IMR-90 (cell line): ENCODE measurements around the gene TCF7. TPM values are rescaled to one million over a fixed set of nuclear protein-coding genes. Genes with fewer than 3 reads are reported as not detected.

Experiments used
- ATAC-seq: fragments of 200-7000 bp; cut with Tn5 transposase; 2 replicates; pipeline ENCODE4 v1.9.1; 2020; ENCODE audit warnings: low read depth, mild to moderate bottlenecking, moderate library complexity
- BruUV-seq: library from RNA; stranded (reverse); fragments of 400-500 nt; replicated peaks from 2 replicates; lab custom pipeline; 2021; lab: Mats Ljungman, UMichigan
- CTCF ChIA-PET: fragments of 300-600 bp; formaldehyde crosslinking; extraction: SDS; loops from one replicate; lab custom pipeline; 2021; ENCODE audit warnings: antibody characterized with exemption; lab: Yijun Ruan, JAX
- POLR2A ChIA-PET: fragments of 300-600 bp; sonication (Branson Sonifier 250); formaldehyde crosslinking; loops from one replicate; lab custom pipeline; 2022; ENCODE audit warnings: antibody characterized with exemption; ENCODE audit not compliant: unreplicated experiment; lab: Charles Lee
- DNase-seq: peaks from one replicate; pipeline ENCODE4 v3.0.0; 2013
- H2AFZ ChIP-seq: replicated peaks from 2 replicates; pipeline ENCODE3; 2013; ENCODE audit warnings: low read length, mild to moderate bottlenecking; ENCODE audit not compliant: poor library complexity
- H2AK5ac ChIP-seq: 2 replicates; pipeline ENCODE4 v1.6.1; 2013; ENCODE audit warnings: low read depth, low read length, inconsistent platforms
- H2AK9ac ChIP-seq: replicated peaks from 2 replicates; pipeline ENCODE3; 2013; ENCODE audit warnings: mild to moderate bottlenecking, low read depth, low read length, moderate library complexity; ENCODE audit not compliant: poor library complexity
- H2BK120ac ChIP-seq: 2 replicates; pipeline ENCODE4 v1.6.1; 2013; ENCODE audit warnings: low read depth, low read length, inconsistent platforms
- H2BK15ac ChIP-seq: 3 replicates; pipeline ENCODE4 v1.6.1; 2013; ENCODE audit warnings: low read depth, low read length, inconsistent platforms
- H2BK20ac ChIP-seq: 2 replicates; pipeline ENCODE4 v1.6.1; 2013; ENCODE audit warnings: low read depth, mild to moderate bottlenecking, inconsistent platforms, low read length, moderate library complexity
- H2BK5ac ChIP-seq: 2 replicates; pipeline ENCODE4 v1.6.1; 2013; ENCODE audit warnings: mild to moderate bottlenecking, low read depth, low read length, inconsistent platforms; ENCODE audit not compliant: poor library complexity, severe bottlenecking
- H3K14ac ChIP-seq: replicated peaks from 2 replicates; pipeline ENCODE4 v1.6.1; 2013; ENCODE audit warnings: low read depth, low read length, inconsistent platforms
- H3K18ac ChIP-seq: 2 replicates; pipeline ENCODE4 v1.6.1; 2013; ENCODE audit warnings: low read depth, low read length, control low read depth
- H3K23ac ChIP-seq: 2 replicates; pipeline ENCODE4 v1.6.1; 2013; ENCODE audit warnings: low read depth, low read length, inconsistent platforms
- H3K27ac ChIP-seq: 2 replicates; pipeline ENCODE4 v1.5.1; 2013; ENCODE audit warnings: mild to moderate bottlenecking, control low read depth, low read length; ENCODE audit not compliant: insufficient read depth
- H3K27me3 ChIP-seq: 2 replicates; pipeline ENCODE4 v1.6.1; 2013; ENCODE audit warnings: low read length; ENCODE audit not compliant: control insufficient read depth, insufficient read depth
- H3K36me3 ChIP-seq: 2 replicates; pipeline ENCODE4 v1.6.1; 2013; ENCODE audit warnings: low read length, mixed read lengths; ENCODE audit not compliant: control insufficient read depth, insufficient read depth
- H3K4ac ChIP-seq: 2 replicates; pipeline ENCODE4 v1.6.1; 2013; ENCODE audit warnings: low read depth, low read length, inconsistent platforms
- H3K4me1 ChIP-seq: 2 replicates; pipeline ENCODE4 v1.6.1; 2013; ENCODE audit warnings: low read length, mixed read lengths; ENCODE audit not compliant: control insufficient read depth, insufficient read depth
- H3K4me2 ChIP-seq: 2 replicates; pipeline ENCODE4 v1.6.1; 2013; ENCODE audit warnings: low read depth, mild to moderate bottlenecking, control low read depth, low read length, moderate library complexity
- H3K4me3 ChIP-seq: 2 replicates; pipeline ENCODE4 v1.5.1; 2013; ENCODE audit warnings: low read depth, mild to moderate bottlenecking, control low read depth, low read length, moderate library complexity; ENCODE audit not compliant: insufficient read depth
- H3K56ac ChIP-seq: 2 replicates; pipeline ENCODE4 v1.6.1; 2013; ENCODE audit warnings: low read length, inconsistent platforms; ENCODE audit not compliant: insufficient read depth; ENCODE audit errors: extremely low read depth
- H3K79me1 ChIP-seq, 2 experiments: 2 replicates each; pipeline ENCODE4 v1.6.1; 2013; ENCODE audit warnings: low read length in 2 of 2, inconsistent platforms in 1 of 2, low read depth in 1 of 2
- H3K9ac ChIP-seq: 2 replicates; pipeline ENCODE4 v1.6.1; 2013; ENCODE audit warnings: low read depth, low read length, control low read depth
- H3K9me1 ChIP-seq: 2 replicates; pipeline ENCODE4 v1.6.1; 2013; ENCODE audit warnings: low read length, inconsistent platforms; ENCODE audit not compliant: insufficient read depth
- H3K9me3 ChIP-seq: 2 replicates; pipeline ENCODE4 v1.6.1; 2013; ENCODE audit warnings: low read length; ENCODE audit not compliant: control insufficient read depth, insufficient read depth
- H4K20me1 ChIP-seq: 2 replicates; pipeline ENCODE4 v1.6.1; 2013; ENCODE audit warnings: low read length, inconsistent platforms; ENCODE audit not compliant: insufficient read depth
- H4K5ac ChIP-seq: 2 replicates; pipeline ENCODE4 v1.6.1; 2013; ENCODE audit warnings: mild to moderate bottlenecking, low read depth, low read length, control low read depth
- H4K8ac ChIP-seq, 2 experiments: 2 replicates each; pipeline ENCODE4 v1.6.1; 2013; ENCODE audit warnings: low read depth in 2 of 2, low read length in 2 of 2, control low read depth in 1 of 2, inconsistent platforms in 1 of 2
- H4K91ac ChIP-seq: 2 replicates; pipeline ENCODE4 v1.6.1; 2013; ENCODE audit warnings: low read depth, low read length, inconsistent platforms; ENCODE audit not compliant: insufficient read depth
- BHLHE40 ChIP-seq: fragments of 150-350 bp; IDR thresholded peaks from 2 replicates; pipeline ENCODE4 v1.6.1; 2016; ENCODE audit warnings: mild to moderate bottlenecking, low read depth, low read length
- FOS ChIP-seq: fragments of 150-350 bp; IDR thresholded peaks from 2 replicates; pipeline ENCODE4 v1.6.1; 2016; ENCODE audit warnings: low read depth, low read length
- MXI1 ChIP-seq: IDR thresholded peaks from 2 replicates; pipeline ENCODE4 v1.6.1; 2012; ENCODE audit warnings: low read depth, mild to moderate bottlenecking, low read length, moderate library complexity, borderline replicate concordance
- RAD21 ChIP-seq: IDR thresholded peaks from 2 replicates; pipeline ENCODE4 v1.6.1; 2012; ENCODE audit warnings: low read length, improper control_type of control experiment
- RCOR1 ChIP-seq: IDR thresholded peaks from 2 replicates; pipeline ENCODE4 v1.6.1; 2012; ENCODE audit warnings: mild to moderate bottlenecking, low read length, improper control_type of control experiment; ENCODE audit not compliant: insufficient replicate concordance
- SMC3 ChIP-seq: fragments of 150-350 bp; IDR thresholded peaks from 2 replicates; pipeline ENCODE4 v1.6.1; 2016; ENCODE audit warnings: low read depth, mild to moderate bottlenecking, antibody characterized with exemption, low read length, moderate library complexity
- WGBS, 2 experiments: methylation state at CpG; one replicate each; pipeline versions ENCODE4 v1.1.5 to v1.1.7; 2013; ENCODE audit warnings: missing lambda C conversion rate in 2 of 2; ENCODE audit not compliant: insufficient read length in 1 of 2; ENCODE audit errors: extremely low coverage in 2 of 2; 5-methylcytosine and 5-hydroxymethylcytosine counted together
- dilution Hi-C: fragments of 300-500 bp; cut with HindIII; formaldehyde crosslinking; loops from one replicate; pipeline ENCODE4 v1.14.3; 2018; ENCODE audit warnings: low sequenced_read_pairs; ENCODE audit not compliant: unreplicated experiment
- in situ Hi-C: fragments of 300-500 bp; cut with MboI; formaldehyde crosslinking; loops from 3 replicates; pipeline ENCODE4 v1.14.3; 2019; ENCODE audit warnings: low sequenced_read_pairs, inconsistent platforms, mixed read lengths
- intact Hi-C: fragments of 100-400 bp; cut with micrococcal nuclease; formaldehyde crosslinking; loops from 2 replicates; pipeline ENCODE4 v1.10.0; 2022
- polyA plus RNA-seq, 3 experiments: library from polyadenylated mRNA; depleted of rRNA; stranded (reverse); fragments of >200 nt; gene quantifications; 2 replicates each; pipeline ENCODE4 v1.2.3, GENCODE V29; 2012; ENCODE audit warnings: low replicate concordance in 1 of 3
- total RNA-seq: library from RNA; depleted of rRNA; stranded (reverse); fragments of >200 nt; gene quantifications from 2 replicates; pipeline ENCODE4 v1.2.3, GENCODE V29; 2012
- TF ChIP-seq, protein P1 (sequence below): fragments of 150-350 bp; IDR thresholded peaks from 2 replicates; pipeline ENCODE4 v1.6.1; 2016; ENCODE audit warnings: low read depth, mild to moderate bottlenecking, low read length, moderate library complexity, borderline replicate concordance

Gene TCF7
- total and polyA plus RNA-seq, 2 of the 4 experiments (the other 2 are of a cell fraction) = 1.3 to 3.4 TPM

DNA sequence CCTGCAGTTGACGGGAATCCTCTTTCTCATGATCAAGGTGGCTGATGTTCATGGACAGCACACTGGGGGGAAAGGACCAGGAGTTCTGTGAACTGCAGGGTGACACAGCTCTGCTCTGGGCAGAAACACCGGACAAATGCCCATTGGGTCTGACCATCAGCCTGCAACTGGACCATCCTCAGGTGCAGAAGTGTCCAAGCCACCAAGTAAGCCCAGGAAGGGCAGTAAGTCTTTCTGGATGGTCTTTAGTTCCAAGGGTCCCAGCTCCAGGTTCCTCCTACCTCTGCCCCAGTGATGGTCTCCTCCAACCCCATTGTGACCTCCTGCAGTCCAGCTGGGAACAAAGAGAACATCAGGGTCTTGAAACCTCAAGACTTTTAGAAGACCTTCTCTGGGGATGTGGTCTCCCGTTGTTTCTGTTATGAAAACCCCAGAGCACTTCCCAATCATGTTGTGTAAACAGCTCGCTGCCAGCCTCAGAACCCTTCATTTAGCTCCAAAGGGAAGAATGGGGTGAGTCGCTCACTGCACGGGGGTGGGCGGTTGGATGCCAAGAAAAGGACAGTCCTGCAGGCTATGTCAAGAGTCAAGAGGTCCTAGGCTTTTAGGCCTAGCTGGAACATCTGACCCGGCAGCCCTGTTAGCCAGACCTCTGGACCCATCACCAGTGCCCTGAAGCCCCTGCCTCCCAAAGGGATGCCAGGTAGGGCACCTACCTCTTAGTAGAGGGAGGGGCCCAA lies 41.8 kb upstream of the TCF7 start:
- Histone ChIP-seq H2AK5ac (no peak overlapping the region), H3K9me1 (no peaks in the 10 kb centered on the region), H2BK20ac (no peak overlapping the region), H2BK5ac (no peak overlapping the region), H4K91ac (no peak overlapping the region), H3K23ac (no peak overlapping the region), H3K27ac (no peak overlapping the region), H3K79me1 (no peaks in the 10 kb centered on the region), H4K20me1 (no peaks in the 10 kb centered on the region), H3K4me3 (no peak overlapping the region), H3K4me2 (no peak overlapping the region), H3K9ac (no peak overlapping the region), H2AFZ (no peak overlapping the region), H4K8ac (no peak overlapping the region), H3K36me3 (no peaks in the 10 kb centered on the region), H3K56ac (no peak overlapping the region), H2AK9ac (no peak overlapping the region), H3K27me3 (peaks cover 51% of the 10 kb centered on the region), H2BK15ac (no peak overlapping the region), H3K18ac (no peak overlapping the region), H4K5ac (no peak overlapping the region), H2BK120ac (no peak overlapping the region), H3K9me3 (no peaks in the 10 kb centered on the region), H3K4ac (no peak overlapping the region), H3K4me1 (no peaks in the 10 kb centered on the region), H3K14ac (no peak overlapping the region)
- TF ChIP-seq, protein P1, sequence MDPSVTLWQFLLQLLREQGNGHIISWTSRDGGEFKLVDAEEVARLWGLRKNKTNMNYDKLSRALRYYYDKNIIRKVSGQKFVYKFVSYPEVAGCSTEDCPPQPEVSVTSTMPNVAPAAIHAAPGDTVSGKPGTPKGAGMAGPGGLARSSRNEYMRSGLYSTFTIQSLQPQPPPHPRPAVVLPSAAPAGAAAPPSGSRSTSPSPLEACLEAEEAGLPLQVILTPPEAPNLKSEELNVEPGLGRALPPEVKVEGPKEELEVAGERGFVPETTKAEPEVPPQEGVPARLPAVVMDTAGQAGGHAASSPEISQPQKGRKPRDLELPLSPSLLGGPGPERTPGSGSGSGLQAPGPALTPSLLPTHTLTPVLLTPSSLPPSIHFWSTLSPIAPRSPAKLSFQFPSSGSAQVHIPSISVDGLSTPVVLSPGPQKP = no peak
- no peak for TF ChIP-seq FOS
- TF ChIP-seq BHLHE40 = no peak
- TF ChIP-seq RAD21 = no peak
- TF ChIP-seq RCOR1 = no peak
- no peak for TF ChIP-seq SMC3
- no peak for TF ChIP-seq MXI1
- dilution Hi-C loops = no loop called here
- WGBS, 2 experiments = 80% methylated on average over 1 of the region's 8 CpGs; no CpG with 5 or more reads in 1 of the 2 experiments
- POLR2A ChIA-PET = no interaction called here
- ATAC-seq (no peak), DNase-seq (no peak)
- CTCF ChIA-PET = no interaction called here
- in situ Hi-C loops = no loop called here
- intact Hi-C loops = no loop called here
- no TSS peak for BruUV-seq
